NCI-H146 treated with DMSO at 0.1 percent for 48 hours (cell line): Measurements from ENCODE around the gene PRM2.

Source experiments
- DNase-seq: peaks from one replicate; lab custom pipeline; 2025; ENCODE audit not compliant: unreplicated experiment; lab: John Stamatoyannopoulos, UW

The PRM2 gene

GRCh38 chr16:11229906-11230305, 46.4 kb downstream of the PRM2 start:
- DNase-seq = no peak

DNA sequence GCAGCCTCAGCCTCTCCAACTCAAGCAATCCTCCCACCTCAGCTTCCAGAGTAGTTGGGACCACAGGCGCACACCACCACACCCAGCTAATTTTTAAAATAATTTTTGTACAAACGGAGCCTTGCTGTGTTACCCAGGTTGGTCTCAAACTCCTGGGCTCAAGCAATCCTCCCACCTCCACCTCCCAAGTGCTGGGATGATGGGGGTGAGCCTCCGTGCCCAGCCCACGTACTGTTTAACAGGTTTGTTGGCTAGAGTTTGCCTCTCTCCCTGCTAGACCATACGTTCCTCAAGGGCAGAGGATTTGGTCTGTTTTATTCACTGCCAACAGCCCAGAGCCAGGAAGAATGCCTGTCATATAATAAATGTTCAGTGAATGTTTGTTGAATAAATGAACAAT, 46.8 kb downstream of the PRM2 start:
- no peak for DNase-seq

- no peak for DNase-seq
These were observed 50.4 kb downstream of the PRM2 start for GRCh38 chr16:11225677-11226549.
